T-helper 2 cell treated with Interferon-gamma antibody and Interleukin-4, amounts not matched to agents 5 μg/mL and 100 μg/mL, for 36 hours (primary cell): Measurements from ENCODE around the gene IGFLR1.
"Not testable (repeated sequence)": the region's sequence is repeated elsewhere in the genome, so short reads cannot be mapped to it uniquely, and the experiment has no call there.

Experiments
- DNase-seq: peaks from one replicate; pipeline ENCODE4 v3.0.0; 2021; ENCODE audit warnings: low spot score
- H3K27ac Mint-ChIP-seq: one replicate; pipeline ENCODE4 v1.8.0; 2021; ENCODE audit warnings: mild to moderate bottlenecking, mixed read lengths
- H3K27me3 Mint-ChIP-seq: one replicate; pipeline ENCODE4 v1.8.0; 2021; ENCODE audit warnings: low read depth, mixed read lengths
- H3K36me3 Mint-ChIP-seq: one replicate; pipeline ENCODE4 v1.8.0; 2021; ENCODE audit warnings: low read depth, mixed read lengths
- H3K4me1 Mint-ChIP-seq: one replicate; pipeline ENCODE4 v1.8.0; 2021; ENCODE audit warnings: low read depth, mixed read lengths
- H3K4me3 Mint-ChIP-seq: one replicate; pipeline ENCODE4 v1.8.0; 2022; ENCODE audit warnings: mild to moderate bottlenecking, moderate library complexity, mixed read lengths
- H3K9me3 Mint-ChIP-seq: one replicate; pipeline ENCODE4 v1.8.0; 2021; ENCODE audit warnings: mixed read lengths

The IGFLR1 gene

DNA sequence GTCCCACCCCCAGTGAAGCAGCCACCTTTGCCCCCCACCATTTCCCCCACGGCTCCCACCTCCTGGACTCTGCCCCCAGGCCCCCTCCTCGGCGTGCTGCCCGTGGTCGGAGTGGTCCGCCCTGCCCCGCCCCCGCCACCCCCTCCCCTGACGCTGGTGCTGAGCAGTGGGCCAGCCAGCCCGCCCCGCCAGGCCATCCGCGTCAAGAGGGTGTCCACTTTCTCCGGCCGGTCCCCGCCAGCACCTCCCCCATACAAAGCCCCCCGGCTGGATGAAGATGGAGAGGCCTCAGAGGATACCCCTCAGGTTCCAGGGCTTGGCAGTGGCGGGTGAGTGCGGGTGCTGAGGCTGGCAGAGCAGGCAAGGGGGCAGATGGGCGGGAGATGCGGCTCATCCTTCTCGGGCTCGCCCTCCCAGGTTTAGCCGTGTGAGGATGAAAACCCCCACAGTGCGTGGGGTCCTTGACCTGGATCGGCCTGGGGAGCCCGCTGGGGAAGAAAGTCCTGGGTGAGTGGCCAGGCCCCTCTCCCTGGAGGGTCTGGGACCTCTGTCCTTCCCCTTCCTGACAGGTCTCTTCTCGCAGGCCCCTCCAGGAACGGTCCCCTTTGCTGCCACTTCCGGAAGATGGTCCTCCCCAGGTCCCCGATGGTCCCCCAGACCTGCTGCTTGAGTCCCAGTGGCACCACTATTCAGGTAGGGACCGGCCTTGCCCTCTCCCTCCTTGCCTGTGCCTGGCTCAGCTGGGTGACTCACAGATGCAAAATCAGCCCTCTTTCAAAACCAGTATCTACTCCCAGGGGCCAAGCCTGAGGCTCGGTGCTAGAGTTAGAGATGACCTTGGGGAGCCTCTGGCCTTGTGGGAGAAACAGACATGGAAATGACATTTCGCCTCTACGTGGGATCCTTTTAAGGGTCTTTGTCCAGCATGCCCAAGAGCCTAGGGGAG is 8.8 kb downstream of the IGFLR1 start:
- peaks cover 7% of the 10 kb centered on the region for H3K4me1 Mint-ChIP-seq
- no peak for DNase-seq
- H3K27me3 Mint-ChIP-seq = no peaks in the 10 kb centered on the region
- H3K27ac Mint-ChIP-seq = no peak overlapping the region
- peaks cover 65% of the 10 kb centered on the region for H3K36me3 Mint-ChIP-seq
- H3K4me3 Mint-ChIP-seq = no peak overlapping the region
- H3K9me3 Mint-ChIP-seq = no peaks in the 10 kb centered on the region

DNA sequence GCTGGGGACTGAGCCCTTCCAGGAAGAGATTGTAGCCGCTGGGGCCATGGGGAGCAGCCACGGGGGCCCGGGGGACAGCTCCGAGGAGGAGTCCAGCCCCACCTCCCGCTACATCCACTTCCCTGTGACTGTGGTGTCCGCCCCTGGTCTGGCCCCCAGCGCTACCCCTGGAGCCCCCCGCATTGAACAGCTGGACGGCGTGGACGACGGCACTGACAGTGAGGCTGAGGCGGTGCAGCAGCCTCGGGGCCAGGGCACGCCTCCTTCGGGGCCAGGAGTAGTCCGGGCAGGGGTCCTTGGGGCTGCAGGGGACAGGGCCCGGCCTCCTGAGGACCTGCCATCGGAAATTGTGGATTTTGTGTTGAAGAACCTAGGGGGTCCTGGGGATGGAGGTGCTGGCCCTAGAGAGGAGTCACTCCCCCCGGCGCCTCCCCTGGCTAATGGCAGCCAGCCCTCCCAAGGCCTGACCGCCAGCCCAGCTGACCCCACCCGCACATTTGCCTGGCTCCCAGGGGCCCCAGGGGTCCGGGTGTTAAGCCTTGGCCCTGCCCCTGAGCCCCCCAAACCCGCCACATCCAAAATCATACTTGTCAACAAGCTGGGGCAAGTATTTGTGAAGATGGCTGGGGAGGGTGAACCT is 9.6 kb downstream of the IGFLR1 start:
- peaks cover 67% of the 10 kb centered on the region for H3K36me3 Mint-ChIP-seq

DNA sequence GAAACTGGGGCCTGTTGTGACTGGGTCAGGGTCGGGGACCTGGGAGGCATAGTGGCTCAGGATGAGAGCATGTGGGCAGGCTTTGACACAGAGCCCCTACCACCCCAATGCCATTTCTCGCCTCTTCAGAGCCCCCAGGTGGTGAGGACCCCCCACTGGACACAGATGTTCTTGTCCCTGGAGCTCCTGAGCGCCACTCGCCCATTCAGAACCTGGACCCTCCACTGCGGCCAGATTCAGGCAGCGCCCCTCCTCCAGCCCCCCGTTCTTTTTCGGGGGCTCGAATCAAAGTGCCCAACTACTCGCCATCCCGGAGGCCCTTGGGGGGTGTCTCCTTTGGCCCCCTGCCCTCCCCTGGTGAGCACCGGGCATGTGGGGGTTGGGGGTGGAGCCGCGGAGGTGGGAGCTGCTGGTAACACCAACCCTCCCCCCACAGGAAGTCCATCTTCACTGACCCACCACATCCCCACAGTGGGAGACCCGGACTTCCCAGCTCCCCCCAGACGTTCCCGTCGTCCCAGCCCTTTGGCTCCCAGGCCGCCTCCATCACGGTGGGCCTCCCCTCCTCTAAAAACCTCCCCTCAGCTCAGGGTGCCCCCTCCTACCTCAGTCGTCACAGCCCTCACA is 10.4 kb downstream of the IGFLR1 start:
- DNase-seq = no peak
- Mint-ChIP-seq H3K4me1 (peaks cover 3% of the 10 kb centered on the region), H3K36me3 (peaks cover 67% of the 10 kb centered on the region), H3K9me3 (no peaks in the 10 kb centered on the region), H3K27me3 (no peaks in the 10 kb centered on the region), H3K4me3 (no peak overlapping the region), H3K27ac (no peak overlapping the region)

More for the DNA sequence above, 9.6 kb downstream of the IGFLR1 start:
- Mint-ChIP-seq H3K4me1 (peaks cover 7% of the 10 kb centered on the region), H3K4me3 (no peak overlapping the region), H3K27ac (no peak overlapping the region), H3K27me3 (no peaks in the 10 kb centered on the region), H3K9me3 (no peaks in the 10 kb centered on the region)
- DNase-seq = no peak

DNA sequence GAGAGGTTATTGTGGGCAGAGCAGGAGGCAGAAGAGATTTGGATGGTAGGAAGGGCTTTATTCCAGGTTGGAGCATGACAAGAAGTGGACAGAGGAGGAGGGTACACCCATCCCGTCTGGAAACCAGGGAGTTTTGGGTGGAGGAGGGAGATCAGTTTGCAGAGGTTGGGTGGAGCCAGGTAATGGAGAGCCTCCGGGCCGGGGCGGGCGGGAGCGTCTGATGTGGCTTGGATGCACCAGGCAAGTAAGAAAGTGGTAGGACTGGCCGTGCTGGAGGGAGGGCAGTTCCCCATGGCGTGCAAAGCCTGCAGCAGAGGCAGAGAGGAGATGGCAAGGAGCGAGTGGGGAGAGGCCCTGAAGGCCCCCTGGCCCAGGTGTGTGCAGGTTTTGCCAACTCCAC is 10.9 kb downstream of the IGFLR1 start:
- no peaks in the 10 kb centered on the region for H3K27me3 Mint-ChIP-seq
- no peak overlapping the region for H3K27ac Mint-ChIP-seq
- no peaks in the 10 kb centered on the region for H3K9me3 Mint-ChIP-seq
- H3K36me3 Mint-ChIP-seq = peaks cover 63% of the 10 kb centered on the region
- no peak overlapping the region for H3K4me3 Mint-ChIP-seq
- DNase-seq = no peak
- H3K4me1 Mint-ChIP-seq = no peaks in the 10 kb centered on the region

DNA sequence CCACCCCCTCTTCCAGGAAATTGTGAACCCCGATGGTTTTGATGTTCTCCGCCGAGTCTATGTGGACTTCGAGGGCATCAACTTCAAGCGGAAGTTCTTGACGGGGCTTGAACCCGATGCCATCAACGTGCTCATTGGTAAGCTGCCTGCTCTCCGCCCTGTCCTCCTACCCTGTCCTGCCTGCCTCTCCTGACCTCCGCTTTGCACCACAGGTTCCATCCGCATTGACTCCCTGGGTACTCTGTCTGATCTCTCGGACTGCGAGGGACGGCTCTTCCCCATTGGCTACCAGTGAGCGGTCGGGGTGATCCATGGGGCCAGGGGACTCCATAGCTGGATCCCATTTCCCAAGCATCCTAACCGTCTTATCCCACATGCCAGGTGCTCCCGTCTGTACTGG is 11.9 kb downstream of the IGFLR1 start:
- H3K36me3 Mint-ChIP-seq = peaks cover 68% of the 10 kb centered on the region
- no peaks in the 10 kb centered on the region for H3K4me1 Mint-ChIP-seq
- no peaks in the 10 kb centered on the region for H3K9me3 Mint-ChIP-seq
- DNase-seq = no peak
- no peak overlapping the region for H3K4me3 Mint-ChIP-seq
- no peaks in the 10 kb centered on the region for H3K27me3 Mint-ChIP-seq
- no peak overlapping the region for H3K27ac Mint-ChIP-seq

DNA sequence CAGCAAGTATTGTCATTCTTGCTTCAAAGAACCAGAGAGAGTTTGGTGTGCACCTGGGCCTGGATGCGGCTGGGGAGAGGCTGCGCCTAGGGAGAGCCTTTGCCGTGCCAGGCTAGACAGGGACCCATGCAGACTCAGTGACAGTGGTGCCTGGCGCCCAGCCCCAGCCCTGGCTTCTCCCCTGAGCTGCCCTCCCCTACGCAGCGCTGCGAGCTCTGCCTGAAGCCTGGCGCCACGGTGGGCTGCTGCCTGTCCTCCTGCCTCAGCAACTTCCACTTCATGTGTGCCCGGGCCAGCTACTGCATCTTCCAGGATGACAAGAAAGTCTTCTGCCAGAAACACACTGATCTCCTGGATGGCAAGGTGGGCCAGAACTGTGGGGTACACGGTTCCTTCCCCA is 12.5 kb downstream of the IGFLR1 start:
- Mint-ChIP-seq H3K4me3 (no peak overlapping the region), H3K36me3 (peaks cover 70% of the 10 kb centered on the region), H3K27ac (no peak overlapping the region), H3K9me3 (no peaks in the 10 kb centered on the region), H3K4me1 (no peaks in the 10 kb centered on the region), H3K27me3 (no peaks in the 10 kb centered on the region)
- DNase-seq = no peak

DNA sequence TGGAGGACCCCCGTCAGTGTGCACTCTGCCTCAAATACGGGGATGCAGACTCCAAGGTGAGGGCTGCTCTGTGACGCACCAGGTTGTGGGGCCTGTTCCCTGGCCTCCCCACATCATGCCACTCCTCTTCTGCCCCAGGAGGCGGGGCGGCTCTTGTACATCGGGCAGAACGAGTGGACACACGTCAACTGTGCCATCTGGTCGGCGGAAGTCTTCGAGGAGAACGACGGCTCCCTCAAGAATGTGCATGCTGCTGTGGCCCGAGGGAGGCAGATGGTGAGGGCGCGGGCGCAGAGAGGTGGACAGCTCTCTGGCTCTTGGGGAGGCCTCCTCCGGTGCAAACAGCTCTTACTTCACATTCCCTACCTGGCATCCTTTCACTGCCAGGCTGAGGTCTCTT is 13.2 kb downstream of the IGFLR1 start:
- no peaks in the 10 kb centered on the region for H3K4me1 Mint-ChIP-seq
- H3K4me3 Mint-ChIP-seq = no peak overlapping the region
- H3K36me3 Mint-ChIP-seq = peaks cover 68% of the 10 kb centered on the region
- H3K9me3 Mint-ChIP-seq = no peaks in the 10 kb centered on the region
- no peak overlapping the region for H3K27ac Mint-ChIP-seq
- no peaks in the 10 kb centered on the region for H3K27me3 Mint-ChIP-seq
- DNase-seq = no peak

DNA sequence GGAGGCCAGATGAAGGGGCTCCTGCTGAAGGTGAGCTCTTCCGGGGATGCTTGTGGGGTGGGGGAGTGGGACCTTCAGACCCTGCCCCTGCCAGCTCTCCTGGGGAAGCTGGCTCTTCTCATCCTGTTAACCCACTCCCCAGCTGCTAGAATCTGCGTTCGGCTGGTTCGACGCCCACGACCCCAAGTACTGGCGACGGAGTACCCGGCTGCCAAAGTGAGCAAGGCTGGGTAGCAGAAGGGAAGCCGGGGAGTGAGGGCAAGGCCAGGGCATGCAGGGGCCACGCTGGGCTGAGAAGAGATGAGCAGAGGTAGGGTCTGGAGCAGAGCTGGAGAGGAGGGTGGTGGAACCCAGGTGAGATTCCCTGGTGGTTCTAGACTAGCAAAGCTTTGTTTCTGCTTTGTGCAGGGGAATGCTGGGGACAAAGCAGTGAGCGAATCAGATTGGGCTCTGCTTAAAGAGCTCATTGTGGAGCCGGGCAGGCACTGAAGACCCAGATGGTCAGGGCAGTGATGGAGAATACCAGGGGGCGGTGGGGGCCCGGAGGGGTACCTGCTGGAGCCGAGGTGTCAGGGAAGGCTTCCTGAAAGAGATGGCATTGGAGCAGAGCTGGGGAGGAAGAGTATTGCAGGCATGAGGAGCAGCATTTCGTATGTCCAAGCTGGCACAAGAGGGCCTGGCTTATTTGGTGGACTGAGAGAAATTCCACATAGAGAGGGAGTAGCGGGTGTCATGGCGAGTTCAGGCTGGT is 14.1 kb downstream of the IGFLR1 start:
- no peak for DNase-seq
- Mint-ChIP-seq H3K9me3 (no peaks in the 10 kb centered on the region), H3K4me3 (no peak overlapping the region), H3K4me1 (no peaks in the 10 kb centered on the region), H3K36me3 (peaks cover 72% of the 10 kb centered on the region), H3K27me3 (no peaks in the 10 kb centered on the region), H3K27ac (no peak overlapping the region)

DNA sequence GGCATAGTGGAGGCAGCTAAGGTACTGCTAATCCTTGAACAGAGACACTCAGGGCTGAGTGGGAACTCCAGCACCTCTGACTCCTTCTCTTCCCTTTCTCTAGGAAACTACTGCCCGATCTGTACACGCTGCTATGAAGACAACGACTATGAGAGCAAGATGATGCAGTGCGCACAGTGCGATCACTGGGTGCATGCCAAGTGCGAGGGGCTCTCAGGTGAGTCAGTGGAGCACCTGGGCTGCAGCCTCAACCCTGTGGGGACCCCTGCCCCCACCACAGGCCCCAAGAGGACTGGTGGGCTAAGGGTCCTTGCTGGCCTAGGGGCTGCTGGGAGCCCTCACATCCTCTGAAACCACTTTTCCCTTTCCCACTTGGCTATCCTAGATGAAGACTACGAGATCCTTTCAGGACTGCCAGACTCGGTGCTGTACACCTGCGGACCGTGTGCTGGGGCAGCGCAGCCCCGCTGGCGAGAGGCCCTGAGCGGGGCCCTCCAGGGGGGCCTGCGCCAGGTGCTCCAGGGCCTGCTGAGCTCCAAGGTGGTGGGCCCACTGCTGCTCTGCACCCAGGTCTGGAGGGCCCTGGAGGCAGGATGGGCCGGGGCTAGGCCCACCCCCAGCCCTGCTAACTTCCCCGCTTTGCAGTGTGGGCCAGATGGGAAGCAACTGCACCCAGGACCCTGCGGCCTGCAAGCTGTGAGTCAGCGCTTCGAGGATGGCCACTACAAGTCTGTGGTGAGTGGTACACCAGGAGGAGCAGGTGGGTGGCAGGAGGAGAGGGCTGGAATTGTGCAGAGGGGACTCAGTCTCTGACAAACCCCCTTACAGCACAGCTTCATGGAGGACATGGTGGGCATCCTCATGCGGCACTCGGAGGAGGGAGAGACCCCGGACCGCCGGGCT is 14.9 kb downstream of the IGFLR1 start:
- peaks cover 78% of the 10 kb centered on the region for H3K36me3 Mint-ChIP-seq
- DNase-seq = no peak
- H3K4me1 Mint-ChIP-seq = no peaks in the 10 kb centered on the region
- H3K27me3 Mint-ChIP-seq = no peaks in the 10 kb centered on the region
- no peak overlapping the region for H3K4me3 Mint-ChIP-seq
- H3K27ac Mint-ChIP-seq = no peak overlapping the region
- H3K9me3 Mint-ChIP-seq = no peaks in the 10 kb centered on the region

DNA sequence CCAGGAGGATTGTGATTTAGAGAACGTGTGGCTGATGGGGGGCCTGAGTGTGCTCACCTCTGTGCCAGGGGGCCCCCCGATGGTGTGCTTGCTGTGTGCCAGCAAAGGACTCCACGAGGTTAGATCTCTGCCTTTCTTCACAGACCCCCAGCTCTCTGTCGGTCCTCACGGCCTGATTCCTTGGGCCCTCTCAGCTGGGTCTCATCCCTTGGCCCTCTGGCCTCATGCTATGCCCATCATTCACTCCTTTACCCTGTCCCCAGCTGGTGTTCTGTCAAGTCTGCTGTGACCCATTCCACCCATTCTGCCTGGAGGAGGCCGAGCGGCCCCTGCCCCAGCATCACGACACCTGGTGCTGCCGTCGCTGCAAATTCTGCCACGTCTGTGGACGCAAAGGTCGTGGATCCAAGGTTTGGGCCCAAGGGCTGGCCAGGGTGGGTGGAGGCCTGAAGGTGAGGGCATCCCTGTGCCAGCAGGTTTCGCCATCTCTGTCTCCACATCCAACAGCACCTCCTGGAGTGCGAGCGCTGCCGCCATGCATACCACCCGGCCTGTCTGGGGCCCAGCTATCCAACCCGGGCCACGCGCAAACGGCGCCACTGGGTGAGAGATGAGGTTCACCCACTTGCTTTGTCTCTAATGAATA is 16.9 kb downstream of the IGFLR1 start:
- H3K4me1 Mint-ChIP-seq = no peaks in the 10 kb centered on the region
- no peak overlapping the region for H3K4me3 Mint-ChIP-seq
- peaks cover 73% of the 10 kb centered on the region for H3K36me3 Mint-ChIP-seq
- H3K9me3 Mint-ChIP-seq = no peaks in the 10 kb centered on the region
- H3K27ac Mint-ChIP-seq = no peak overlapping the region
- H3K27me3 Mint-ChIP-seq = no peaks in the 10 kb centered on the region
- DNase-seq = no peak

DNA sequence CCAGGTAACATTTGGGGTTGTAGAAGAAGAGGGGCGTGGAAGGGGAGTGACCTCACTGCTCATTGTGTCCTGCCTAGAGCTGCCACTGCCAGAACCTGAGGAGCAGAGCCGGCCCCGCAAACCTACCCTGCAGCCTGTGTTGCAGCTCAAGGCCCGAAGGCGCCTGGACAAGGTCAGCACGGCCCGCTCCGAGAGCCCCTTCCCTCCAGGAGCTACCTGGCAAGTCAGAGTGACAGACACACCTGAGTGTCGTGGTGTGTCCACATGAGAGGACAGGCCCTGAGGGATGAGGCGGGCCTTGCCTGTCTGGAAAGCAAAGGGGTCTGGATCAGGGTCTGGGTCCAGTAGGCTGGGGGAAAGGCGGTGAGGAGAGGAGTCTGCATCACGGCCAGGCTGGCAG is 17.7 kb downstream of the IGFLR1 start:
- Mint-ChIP-seq H3K36me3 (peaks cover 68% of the 10 kb centered on the region), H3K27ac (no peak overlapping the region), H3K27me3 (no peaks in the 10 kb centered on the region), H3K9me3 (no peaks in the 10 kb centered on the region), H3K4me1 (peaks cover under 1% of the 10 kb centered on the region), H3K4me3 (no peak overlapping the region)
- no peak for DNase-seq

DNA sequence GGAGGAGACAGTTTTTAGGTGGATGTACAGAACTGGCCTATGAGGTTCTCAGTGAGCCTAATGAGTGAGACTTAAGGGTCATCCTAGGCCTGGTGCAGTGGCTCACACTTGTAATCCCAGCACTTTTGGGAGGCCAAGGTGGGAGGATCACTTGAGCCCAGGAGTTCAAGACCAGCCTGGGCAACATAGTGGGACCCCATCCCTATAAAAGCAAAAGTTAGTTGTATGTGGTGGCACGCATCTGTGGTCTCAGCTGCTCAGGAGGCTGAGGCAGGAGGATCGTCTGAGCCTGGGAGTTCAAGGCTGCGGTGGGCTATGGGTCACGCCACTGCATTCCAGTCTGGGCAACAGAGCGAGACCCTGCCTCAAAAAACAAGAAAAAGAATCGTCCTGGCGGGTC is 18.1 kb downstream of the IGFLR1 start:
- peaks cover 68% of the 10 kb centered on the region for H3K36me3 Mint-ChIP-seq
- H3K4me3 Mint-ChIP-seq, H3K9me3 Mint-ChIP-seq, H3K27ac Mint-ChIP-seq, H3K4me1 Mint-ChIP-seq, H3K27me3 Mint-ChIP-seq, DNase-seq: not testable (repeated sequence)

DNA sequence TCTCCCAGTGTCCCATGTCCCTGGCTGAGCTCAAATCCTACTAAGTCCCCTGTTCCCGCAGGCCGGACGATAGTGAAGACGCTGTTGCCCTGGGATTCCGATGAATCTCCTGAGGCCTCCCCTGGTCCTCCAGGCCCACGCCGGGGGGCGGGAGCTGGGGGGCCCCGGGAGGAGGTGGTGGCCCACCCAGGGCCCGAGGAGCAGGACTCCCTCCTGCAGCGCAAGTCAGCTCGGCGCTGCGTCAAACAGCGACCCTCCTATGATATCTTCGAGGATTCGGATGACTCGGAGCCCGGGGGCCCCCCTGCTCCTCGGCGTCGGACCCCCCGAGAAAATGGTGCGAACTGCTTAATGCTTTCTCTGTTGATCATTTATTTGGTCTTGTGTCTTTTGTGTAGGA is 18.6 kb downstream of the IGFLR1 start:
- DNase-seq = no peak
- no peak overlapping the region for H3K27ac Mint-ChIP-seq
- H3K36me3 Mint-ChIP-seq = peaks cover 68% of the 10 kb centered on the region
- H3K4me1 Mint-ChIP-seq = peaks cover 8% of the 10 kb centered on the region
- no peaks in the 10 kb centered on the region for H3K27me3 Mint-ChIP-seq
- no peaks in the 10 kb centered on the region for H3K9me3 Mint-ChIP-seq
- H3K4me3 Mint-ChIP-seq = no peak overlapping the region
